ENCODE measurements around the gene FREY1.
A peak's percentile ranks its signal among the peaks of the same experiment; 100 is the strongest.

Gene FREY1

GRCh38 chr11:45942381-45942780, 35.3 kb upstream of the FREY1 start:
- Histone ChIP-seq H3K4me3 (ENCODE audit: low read depth, low read length) (no peak overlapping the region), H3K36me3 (ENCODE audit: control insufficient read depth in 2 of 2, insufficient read depth in 1 of 2, low read length in 2 of 2) (peaks cover 0 to 30% of the 10 kb centered on the region in 2 experiments; a peak in 1 of 3 replicates), H3K9me3 (ENCODE audit: control insufficient read depth, insufficient read depth, low read depth, low read length) (no peaks in the 10 kb centered on the region), H3K27ac (ENCODE audit: extremely low read depth, low read depth, low read length) (no peak overlapping the region), H3K4me1 (ENCODE audit: control insufficient read depth, insufficient read depth, low read length) (no peaks in the 10 kb centered on the region)
- POLR2A ChIA-PET: interaction anchor here (0.5 kb wide), 1 partner anchor 118 kb away, joined by 3 read pairs; no protein-coding TSS in a partner anchor
- TF ChIP-seq ZNF174 (tag by site-specific recombination; IDR thresholded peaks at IDR 0.05): no peak
- CTCF ChIA-PET: interaction anchor here (0.7 to 1.7 kb wide), 3 partner anchors 22 to 100 kb away, joined by 3 to 9 read pairs (median 5); no protein-coding TSS in a partner anchor

- Histone ChIP-seq H3K27ac (ENCODE audit: extremely low read depth, low read depth, low read length) (no peak overlapping the region), H3K4me1 (ENCODE audit: control insufficient read depth, insufficient read depth, low read length) (no peaks in the 10 kb centered on the region), H3K9me3 (ENCODE audit: control insufficient read depth, insufficient read depth, low read depth, low read length) (no peaks in the 10 kb centered on the region), H3K4me3 (ENCODE audit: low read depth, low read length) (no peak overlapping the region), H3K36me3 (ENCODE audit: control insufficient read depth in 2 of 2, insufficient read depth in 1 of 2, low read length in 2 of 2) (peaks cover 0 to 31% of the 10 kb centered on the region in 2 experiments; a peak in 1 of 3 replicates)
- ChIA-PET CTCF (interaction anchor here (0.6 to 1.7 kb wide), 4 partner anchors 23 to 69 kb away, joined by 3 to 5 read pairs (median 4); no protein-coding TSS in a partner anchor), POLR2A (interaction anchor here (0.8 kb wide), 1 partner anchor 24 kb away, joined by 3 read pairs; the partner anchor contains the start of gene PEX16)
- no peak for TF ChIP-seq SETDB1 (IDR thresholded peaks at IDR 0.05; ENCODE audit: insufficient read length, low read length)
These were observed 34.2 kb upstream of the FREY1 start for GRCh38 chr11:45941285-45941684.

GRCh38 chr11:45939836-45940235, 32.8 kb upstream of the FREY1 start:
- no peak for TF ChIP-seq ZNF416 (tag by site-specific recombination; IDR thresholded peaks at IDR 0.05)
- TF ChIP-seq ZBTB20 (tag by site-specific recombination; IDR thresholded peaks at IDR 0.05): no peak
- TF ChIP-seq PRDM1 (tag by site-specific recombination; IDR thresholded peaks at IDR 0.05): 0 out of 2 replicates have a peak, but pooled peaks have one; percentile 27
- no peak for TF ChIP-seq ZNF449 (tag by site-specific recombination; IDR thresholded peaks at IDR 0.05)
- TF ChIP-seq ATF2 (tag by site-specific recombination; IDR thresholded peaks at IDR 0.05; ENCODE audit: low read depth): 0 out of 2 replicates have a peak, but pooled peaks have one; percentile 10
- no peak for TF ChIP-seq ELK4 (IDR thresholded peaks at IDR 0.05; ENCODE audit: borderline replicate concordance, low read depth, low read length)
- TF ChIP-seq ZNF404 (tag by site-specific recombination; IDR thresholded peaks at IDR 0.05): no peak
- TF ChIP-seq ZNF148 (tag by site-specific recombination; IDR thresholded peaks at IDR 0.05; ENCODE audit: borderline replicate concordance): no peak
- Histone ChIP-seq H3K9me3 (ENCODE audit: control insufficient read depth, insufficient read depth, low read depth, low read length) (no peaks in the 10 kb centered on the region), H3K27ac (ENCODE audit: extremely low read depth, low read depth, low read length) (no peak overlapping the region), H3K36me3 (ENCODE audit: control insufficient read depth in 2 of 2, insufficient read depth in 1 of 2, low read length in 2 of 2) (peaks cover 0 to 32% of the 10 kb centered on the region in 2 experiments; a peak in 1 of 3 replicates), H3K4me3 (ENCODE audit: low read depth, low read length) (no peak overlapping the region), H3K4me1 (ENCODE audit: control insufficient read depth, insufficient read depth, low read length) (no peaks in the 10 kb centered on the region)
- CTCF ChIA-PET: no interaction called here
- POLR2A ChIA-PET: interaction anchor here (0.6 kb wide), 1 partner anchor 11 kb away, joined by 3 read pairs; no protein-coding TSS in a partner anchor

Measured in HEK293 (cell line).